Measurements from ENCODE around the gene CES2.

- TF ChIP-seq EZH2 (IDR thresholded peaks at IDR 0.05) = no peak
- no peak for TF ChIP-seq FOXP2 (optimal IDR thresholded peaks at IDR 0.05; ENCODE audit: control extremely low read depth, extremely low read length, insufficient read depth)
These were observed 10.6 kb upstream of the CES2 start for GRCh38 chr16:66924527-66925321.

Measured in SK-N-MC (cell line).